NOMO-1 (cell line): Measurements from ENCODE around the gene NLRP8.
"Not testable (repeated sequence)": the region's sequence is repeated elsewhere in the genome, so short reads cannot be mapped to it uniquely, and the experiment has no call there.

ENCODE experiments used
- DNase-seq, 2 experiments: peaks; one replicate each; lab custom pipeline; 2025; ENCODE audit not compliant: unreplicated experiment in 2 of 2; lab: John Stamatoyannopoulos, UW

Gene NLRP8

GRCh38 chr19:55947532-55947931 lies at the start of gene NLRP8:
TSS of gene NLRP8 (plus strand) at chr19:55947832.
- DNase-seq = no peak

GRCh38 chr19:55898911-55899310 lies 48.7 kb upstream of the NLRP8 start:
- no peak for DNase-seq

GRCh38 chr19:55901369-55902079 lies 46.1 kb upstream of the NLRP8 start:
- DNase-seq = no peak

GRCh38 chr19:55902080-55902751 lies 45.4 kb upstream of the NLRP8 start:
- no peak for DNase-seq

- DNase-seq = no peak
These were observed 40.3 kb upstream of the NLRP8 start for GRCh38 chr19:55907286-55907685.

GRCh38 chr19:55907746-55908145 lies 39.9 kb upstream of the NLRP8 start:
- DNase-seq = no peak

- DNase-seq = no peak
These were observed 37.8 kb upstream of the NLRP8 start for GRCh38 chr19:55909801-55910200.

- DNase-seq = no peak
These were observed 34.7 kb upstream of the NLRP8 start for GRCh38 chr19:55912916-55913315.

GRCh38 chr19:55913643-55914268 lies 33.9 kb upstream of the NLRP8 start:
- no peak for DNase-seq

GRCh38 chr19:55923556-55923955 lies 24.1 kb upstream of the NLRP8 start:
- no peak for DNase-seq

- no peak for DNase-seq
These were observed 19.6 kb upstream of the NLRP8 start for GRCh38 chr19:55927991-55928390.

- not testable (repeated sequence) for DNase-seq
These were observed 18.4 kb upstream of the NLRP8 start for GRCh38 chr19:55929258-55929657.

GRCh38 chr19:55930996-55931515 lies 16.6 kb upstream of the NLRP8 start:
- no peak for DNase-seq

GRCh38 chr19:55931936-55932386 lies 15.7 kb upstream of the NLRP8 start, which contains the start of gene NLRP13:
TSS of gene NLRP13 (minus strand) at chr19:55932336. CDS start at chr19:55932311, 25 bp downstream.
- DNase-seq = no peak

- no peak for DNase-seq
These were observed 12.4 kb upstream of the NLRP8 start for GRCh38 chr19:55935206-55935605.

- DNase-seq = no peak
These were observed 8.4 kb upstream of the NLRP8 start for GRCh38 chr19:55939206-55939605.

- no peak for DNase-seq
These were observed 7.3 kb upstream of the NLRP8 start for GRCh38 chr19:55940306-55940705.

- not testable (repeated sequence) for DNase-seq
These were observed 2.9 kb downstream of the NLRP8 start for GRCh38 chr19:55950566-55950965.

GRCh38 chr19:55956431-55956830 lies 8.8 kb downstream of the NLRP8 start:
- DNase-seq = no peak

GRCh38 chr19:55958356-55958755 lies 10.7 kb downstream of the NLRP8 start:
- no peak for DNase-seq

- no peak for DNase-seq
These were observed 12.5 kb downstream of the NLRP8 start for GRCh38 chr19:55959996-55960675.
